Endothelial cell of umbilical vein (primary cell): ENCODE measurements around the gene MAPK8IP3.
"Not testable (repeated sequence)": the region's sequence is repeated elsewhere in the genome, so short reads cannot be mapped to it uniquely, and the experiment has no call there.

ENCODE experiments used
- CTCF ChIP-seq, 2 donors: IDR thresholded peaks; 1 replicate in 1 of 2; 2 replicates in 1 of 2; pipeline ENCODE4 v1.5.1; 2011; ENCODE audit warnings: low read length in 2 of 2, mild to moderate bottlenecking in 2 of 2, moderate library complexity in 2 of 2, control low read depth in 1 of 2, inconsistent platforms in 1 of 2, low read depth in 1 of 2; ENCODE audit not compliant: insufficient read depth in 1 of 2; ENCODE audit errors: extremely low read depth in 1 of 2
- EZH2 ChIP-seq: IDR thresholded peaks from 2 replicates; pipeline ENCODE4 v1.6.1; 2012; ENCODE audit warnings: borderline replicate concordance, low read depth, mild to moderate bottlenecking, moderate library complexity, low read length, inconsistent platforms; ENCODE audit not compliant: severe bottlenecking
- JUN ChIP-seq: IDR thresholded peaks from 2 replicates; pipeline ENCODE4 v1.6.1; 2011; ENCODE audit warnings: borderline replicate concordance, low read depth; ENCODE audit not compliant: insufficient read length, insufficient read depth
- POLR2A ChIP-seq: IDR thresholded peaks from 2 replicates; pipeline ENCODE4 v1.6.1; 2012; ENCODE audit warnings: low read depth, mild to moderate bottlenecking, control low read depth, low read length
- POLR2AphosphoS5 ChIP-seq: IDR thresholded peaks from 2 replicates; pipeline ENCODE4 v1.6.1; 2012; ENCODE audit warnings: low read depth, mild to moderate bottlenecking, control low read depth, low read length, moderate library complexity; ENCODE audit not compliant: insufficient read depth

GRCh38 chr16:1799263-1799662, 93.3 kb downstream of the MAPK8IP3 start:
- not testable (repeated sequence) for TF ChIP-seq POLR2AphosphoS5; JUN; CTCF (IDR thresholded peaks at IDR 0.05; ENCODE audit: extremely low read depth in 1 of 2, insufficient read depth in 1 of 2, low read depth in 1 of 2, low read length in 2 of 2); EZH2; POLR2A
